ENCODE results near the gene SLC25A4.
"Not testable (repeated sequence)": the region's sequence is repeated elsewhere in the genome, so short reads cannot be mapped to it uniquely, and the experiment has no call there.

SLC25A4 gene

GRCh38 chr4:185142912-185143600, at the start of gene SLC25A4:
SLC25A4 (plus strand) TSS chr4:185143266; CDS start chr4:185143373, 107 bp downstream.
- DNase-seq (ENCODE audit: low read depth), result peak; percentile 52

DNA sequence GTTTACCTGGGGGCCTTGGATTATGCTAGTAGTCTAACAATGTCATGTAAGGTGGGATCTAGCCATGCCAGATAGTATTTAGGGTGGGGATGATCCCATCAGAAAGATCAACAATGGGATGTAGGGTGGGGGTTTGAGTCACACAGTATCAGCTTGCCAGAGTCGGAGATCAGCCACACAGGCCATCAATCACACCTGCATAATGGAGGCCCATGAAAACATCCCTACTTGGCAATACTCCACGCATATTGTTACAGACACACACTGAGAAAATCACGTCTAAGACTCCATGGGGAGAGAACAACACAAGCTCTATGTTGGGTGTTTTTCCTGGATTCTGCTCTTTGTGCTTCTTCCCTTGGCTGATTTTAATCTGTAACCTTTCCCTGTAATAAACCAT, 49.5 kb upstream of the SLC25A4 start:
- DNase-seq (ENCODE audit: low read depth), result no peak

- peak; percentile 13 for DNase-seq (ENCODE audit: low read depth)
Measured at GRCh38 chr4:185096032-185096653, 46.9 kb upstream of the SLC25A4 start.

DNA sequence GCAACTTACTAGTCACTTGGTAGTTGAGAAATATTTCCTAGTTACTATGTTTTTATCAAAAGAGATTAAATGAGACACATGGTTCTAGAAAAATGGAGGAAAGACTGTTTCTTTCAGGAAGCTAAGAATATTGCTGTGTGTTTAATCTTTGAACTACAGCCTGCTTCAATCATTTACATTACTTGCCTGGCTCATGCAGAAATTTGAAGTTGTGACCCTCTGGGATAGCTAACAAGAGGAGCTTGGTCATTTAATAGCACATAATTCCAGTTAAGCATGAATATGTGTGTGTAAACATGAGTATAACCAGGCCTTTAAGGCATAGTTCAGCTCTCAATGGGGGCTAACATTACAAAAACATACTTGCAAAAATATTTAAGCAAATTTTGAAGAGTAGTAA, 44.6 kb upstream of the SLC25A4 start:
- no peak for DNase-seq (ENCODE audit: low read depth)

GRCh38 chr4:185099024-185099682, 43.9 kb upstream of the SLC25A4 start:
- no peak for DNase-seq (ENCODE audit: low read depth)

DNA sequence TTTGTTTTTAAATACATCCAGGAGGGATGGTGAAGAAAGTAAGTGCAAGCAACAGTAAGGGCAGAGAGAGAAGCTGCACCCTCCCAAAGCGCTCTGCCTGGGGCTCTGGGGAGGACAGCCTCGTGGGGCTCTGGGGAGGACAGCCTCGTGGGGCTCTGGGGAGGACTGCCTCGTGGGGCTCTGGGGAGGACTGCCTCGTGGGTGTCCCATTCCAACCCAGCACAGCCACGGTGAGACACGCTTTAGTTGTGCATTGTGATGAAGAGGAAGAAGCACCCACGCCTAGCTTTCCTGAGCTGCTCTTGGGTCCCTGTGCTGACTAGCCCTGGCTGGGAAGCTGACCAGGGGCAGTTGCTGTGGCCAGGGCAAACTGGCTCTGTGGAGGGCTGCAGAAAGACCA, 43.1 kb upstream of the SLC25A4 start:
- DNase-seq (ENCODE audit: low read depth), result no peak

GRCh38 chr4:185100423-185100822, 42.6 kb upstream of the SLC25A4 start:
- no peak for DNase-seq (ENCODE audit: low read depth)

GRCh38 chr4:185101354-185101890, 41.6 kb upstream of the SLC25A4 start:
- no peak for DNase-seq (ENCODE audit: low read depth)

GRCh38 chr4:185104733-185105132, 38.3 kb upstream of the SLC25A4 start:
- DNase-seq (ENCODE audit: low read depth), result no peak

DNA sequence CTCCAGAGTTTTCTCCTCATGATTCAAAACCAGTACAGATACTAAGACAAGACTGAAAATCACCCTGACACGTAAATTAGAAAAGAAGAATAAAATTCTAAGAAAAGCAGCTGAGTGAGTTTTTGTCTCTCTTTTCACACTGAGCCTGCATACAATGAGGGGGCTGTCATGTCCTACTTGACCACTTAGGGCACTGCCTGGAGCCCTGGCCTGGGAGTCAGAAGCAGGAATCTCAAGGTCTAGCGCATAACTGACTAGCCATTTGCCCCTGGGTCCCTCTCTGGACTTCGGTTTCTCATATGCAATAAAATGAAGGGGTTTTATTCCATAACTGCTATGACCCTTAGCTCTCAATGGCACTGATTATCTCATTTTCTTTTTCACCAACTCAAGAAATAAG, 36.7 kb upstream of the SLC25A4 start:
- DNase-seq (ENCODE audit: low read depth), result no peak

- DNase-seq (ENCODE audit: low read depth), result not testable (repeated sequence)
Measured at GRCh38 chr4:185107574-185107973, 35.5 kb upstream of the SLC25A4 start.

DNA sequence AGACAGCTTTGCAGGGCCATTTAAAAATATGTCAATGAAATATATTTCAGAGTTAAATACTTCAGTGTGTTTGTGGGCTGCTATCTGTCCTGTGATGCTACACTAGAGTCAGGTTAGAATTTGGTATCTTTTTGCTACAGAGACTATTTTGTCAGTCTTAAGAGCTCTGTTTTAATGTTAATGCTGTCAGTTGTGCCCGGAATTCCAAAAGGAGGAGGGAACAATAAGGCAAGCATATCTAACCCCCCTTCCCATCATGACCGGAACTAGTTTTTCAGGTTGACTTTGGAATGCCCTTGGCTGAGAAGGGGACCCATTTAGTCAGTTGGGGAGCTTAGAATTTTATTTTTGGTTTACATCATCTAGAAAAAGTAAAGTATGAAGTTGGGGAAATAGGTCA, 34.9 kb upstream of the SLC25A4 start:
- no peak for DNase-seq (ENCODE audit: low read depth)

- no peak for DNase-seq (ENCODE audit: low read depth)
Measured at GRCh38 chr4:185108669-185109068, 34.4 kb upstream of the SLC25A4 start.

DNA sequence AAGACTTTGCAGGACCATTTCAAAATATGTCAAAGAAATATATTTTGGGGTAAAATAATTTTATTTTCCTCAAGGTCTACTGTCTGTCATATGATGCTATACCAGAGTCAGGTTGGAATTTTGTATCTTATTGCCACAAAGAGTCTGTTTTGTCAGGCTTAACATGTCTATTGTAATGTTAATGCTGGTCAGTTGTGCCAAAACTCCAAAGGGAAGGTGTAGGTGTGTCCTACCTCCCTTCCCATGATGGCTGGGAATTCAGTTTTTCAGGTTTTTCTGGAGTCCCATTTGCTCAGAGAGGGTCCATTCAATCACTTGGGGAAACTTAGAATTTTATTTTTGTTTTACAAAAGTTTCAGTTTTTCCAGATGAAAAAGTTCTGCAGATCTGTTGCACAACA, 33.3 kb upstream of the SLC25A4 start:
- DNase-seq (ENCODE audit: low read depth), result no peak

- no peak for DNase-seq (ENCODE audit: low read depth)
Measured at GRCh38 chr4:185110375-185110823, 32.7 kb upstream of the SLC25A4 start.

DNA sequence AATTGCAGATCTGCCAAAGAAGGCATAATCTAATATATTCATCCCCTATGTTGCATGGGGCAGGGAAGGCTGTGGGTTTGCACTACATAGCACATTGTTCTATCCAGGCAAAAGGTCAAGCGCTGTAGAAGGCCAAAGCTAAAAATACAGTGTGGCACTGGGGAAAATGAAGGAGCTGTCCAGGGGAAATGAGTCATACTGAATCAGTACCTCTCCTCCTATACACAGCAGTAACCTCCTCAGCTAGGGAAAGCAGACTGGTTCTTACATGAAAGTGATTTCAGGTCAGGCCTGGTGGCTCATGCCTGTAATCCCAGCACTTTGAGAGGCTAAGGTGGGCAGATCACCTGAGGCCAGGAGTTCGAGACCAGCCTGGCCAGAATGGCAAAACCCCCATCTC, 31.0 kb upstream of the SLC25A4 start:
- peak; percentile 76 for DNase-seq (ENCODE audit: low read depth)

GRCh38 chr4:185113340-185113739, 29.7 kb upstream of the SLC25A4 start:
- no peak for DNase-seq (ENCODE audit: low read depth)

- peak; percentile 10 for DNase-seq (ENCODE audit: low read depth)
Measured at GRCh38 chr4:185115827-185116232, 27.2 kb upstream of the SLC25A4 start.

- DNase-seq (ENCODE audit: low read depth), result no peak
Measured at GRCh38 chr4:185117300-185117934, 25.6 kb upstream of the SLC25A4 start.

DNA sequence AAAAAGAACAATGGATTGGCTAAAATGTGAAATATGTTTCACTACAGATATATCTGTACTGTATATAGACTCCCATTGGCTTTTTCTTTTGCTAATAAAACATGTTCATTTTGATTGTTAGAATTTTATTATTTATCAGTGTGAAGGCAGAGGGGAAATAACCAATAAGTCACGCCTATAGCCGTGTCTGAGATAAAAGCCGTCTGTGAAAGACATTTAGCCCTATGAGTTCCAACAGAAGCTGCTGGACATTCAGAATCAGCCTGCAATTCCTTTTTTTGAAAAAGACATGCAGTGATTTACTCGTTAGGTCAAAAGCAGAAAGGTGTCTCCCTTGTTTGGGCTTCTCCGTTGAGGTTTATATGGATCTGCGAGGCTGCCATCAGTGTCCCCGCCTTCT, 24.2 kb upstream of the SLC25A4 start:
- DNase-seq (ENCODE audit: low read depth), result no peak

GRCh38 chr4:185119467-185119866, 23.6 kb upstream of the SLC25A4 start:
- DNase-seq (ENCODE audit: low read depth), result not testable (repeated sequence)

DNA sequence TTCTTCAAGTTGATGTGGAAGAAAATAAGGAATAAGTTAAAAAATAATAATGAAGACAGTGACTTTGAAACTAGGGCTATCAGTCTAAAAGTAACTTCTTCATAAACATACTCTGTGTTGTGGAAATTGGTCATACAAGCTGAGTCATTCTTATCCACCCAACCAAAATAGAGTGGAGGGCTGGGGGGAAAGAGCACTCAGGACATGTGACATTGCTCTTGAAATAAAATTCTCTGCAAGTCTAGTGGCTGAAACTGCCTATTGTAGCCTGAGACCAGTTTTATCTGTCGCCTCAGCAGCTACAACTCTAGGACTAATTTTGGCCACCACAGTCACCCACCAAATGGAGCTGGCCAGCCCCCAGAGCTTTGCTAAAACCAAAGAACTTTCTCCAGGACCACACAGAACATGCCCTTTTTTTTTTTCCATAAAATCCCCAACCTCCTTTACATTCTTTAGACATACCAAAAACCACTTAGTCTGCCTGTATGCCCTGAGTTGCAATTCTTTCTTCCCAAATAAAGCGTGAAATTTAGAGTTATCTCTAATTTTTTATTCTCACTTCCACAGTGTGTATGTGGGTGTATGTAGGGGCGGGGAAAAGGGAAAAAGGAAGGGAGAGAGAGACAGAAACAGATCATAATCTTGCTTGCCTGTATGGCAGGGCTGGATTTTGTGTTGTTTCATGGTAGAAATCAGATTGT, 23.0 kb upstream of the SLC25A4 start:
- no peak for DNase-seq (ENCODE audit: low read depth)

Measured in GM04504 (cell line).